AG04449 (cell line): Measurements from ENCODE around the gene MT1A.
A peak's percentile ranks its signal among the peaks of the same experiment; 100 is the strongest.

ENCODE experiments used
- CTCF ChIA-PET: fragments of 350-600 bp; formaldehyde crosslinking; extraction: SDS; loops from one replicate; lab custom pipeline; 2021; ENCODE audit warnings: antibody characterized with exemption; lab: Yijun Ruan, JAX
- POLR2A ChIA-PET: fragments of 400-600, 350-600 bp; formaldehyde crosslinking; extraction: SDS; loops from one replicate; lab custom pipeline; 2020; ENCODE audit warnings: antibody characterized with exemption, inconsistent platforms; lab: Yijun Ruan, JAX
- DNase-seq: peaks from one replicate; pipeline ENCODE4 v3.0.0-alpha.2; 2010; ENCODE audit warnings: low read depth, low spot score
- H3K4me3 ChIP-seq: 2 replicates; pipeline ENCODE4 v1.5.1; 2011; ENCODE audit warnings: low read depth, mild to moderate bottlenecking, control low read depth, low read length
- TF ChIP-seq, protein P1 (sequence below): IDR thresholded peaks from one replicate; pipeline ENCODE4 v1.5.1; 2011; ENCODE audit warnings: mild to moderate bottlenecking, moderate library complexity, low read length, control low read depth, inconsistent platforms; ENCODE audit not compliant: insufficient read depth; ENCODE audit errors: missing control alignments

MT1A gene

GRCh38 chr16:56613706-56614105 is 24.8 kb upstream of the MT1A start:
- H3K4me3 ChIP-seq, result no peak overlapping the region
- TF ChIP-seq, protein P1, sequence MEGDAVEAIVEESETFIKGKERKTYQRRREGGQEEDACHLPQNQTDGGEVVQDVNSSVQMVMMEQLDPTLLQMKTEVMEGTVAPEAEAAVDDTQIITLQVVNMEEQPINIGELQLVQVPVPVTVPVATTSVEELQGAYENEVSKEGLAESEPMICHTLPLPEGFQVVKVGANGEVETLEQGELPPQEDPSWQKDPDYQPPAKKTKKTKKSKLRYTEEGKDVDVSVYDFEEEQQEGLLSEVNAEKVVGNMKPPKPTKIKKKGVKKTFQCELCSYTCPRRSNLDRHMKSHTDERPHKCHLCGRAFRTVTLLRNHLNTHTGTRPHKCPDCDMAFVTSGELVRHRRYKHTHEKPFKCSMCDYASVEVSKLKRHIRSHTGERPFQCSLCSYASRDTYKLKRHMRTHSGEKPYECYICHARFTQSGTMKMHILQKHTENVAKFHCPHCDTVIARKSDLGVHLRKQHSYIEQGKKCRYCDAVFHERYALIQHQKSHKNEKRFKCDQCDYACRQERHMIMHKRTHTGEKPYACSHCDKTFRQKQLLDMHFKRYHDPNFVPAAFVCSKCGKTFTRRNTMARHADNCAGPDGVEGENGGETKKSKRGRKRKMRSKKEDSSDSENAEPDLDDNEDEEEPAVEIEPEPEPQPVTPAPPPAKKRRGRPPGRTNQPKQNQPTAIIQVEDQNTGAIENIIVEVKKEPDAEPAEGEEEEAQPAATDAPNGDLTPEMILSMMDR, result no peak
- CTCF ChIA-PET, result interaction anchor here (1.2 to 2.8 kb wide), 3 partner anchors 10 to 89 kb away, joined by 4 to 12 read pairs (median 11); no protein-coding TSS in a partner anchor
- POLR2A ChIA-PET, result interaction anchor here (17.5 kb wide), 1 partner anchor 12 kb away, joined by 263 read pairs; the partner anchor contains the start of gene MT1E
- DNase-seq, result no peak

- POLR2A ChIA-PET, result interaction anchor here (17.5 kb wide), 1 partner anchor 12 kb away, joined by 263 read pairs; the partner anchor contains the start of gene MT1E
- TF ChIP-seq, protein P1, result no peak
- CTCF ChIA-PET, result no interaction called here
- DNase-seq, result no peak
- H3K4me3 ChIP-seq, result no peak overlapping the region
Measured at GRCh38 chr16:56614549-56614991, 23.9 kb upstream of the MT1A start.

DNA sequence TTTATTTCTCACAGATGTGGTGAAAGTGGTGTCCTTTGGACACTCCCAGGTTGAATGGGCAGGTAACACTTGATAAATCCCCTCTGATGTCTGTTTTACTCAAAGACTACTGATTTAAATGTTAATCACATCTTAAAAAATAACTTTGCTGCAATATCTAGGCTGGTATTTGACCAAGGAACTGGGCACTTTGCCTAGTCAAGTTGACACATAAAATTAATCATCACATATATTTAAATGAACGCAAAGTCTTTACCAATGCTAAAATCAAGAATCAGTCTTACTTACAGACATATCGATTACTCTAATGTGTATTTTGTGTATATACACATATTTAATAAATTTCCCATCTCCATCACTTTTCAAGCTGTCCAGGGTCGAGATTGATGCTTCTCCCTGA is 23.1 kb upstream of the MT1A start:
- CTCF ChIA-PET, result interaction anchor here (1.0 to 1.4 kb wide), 2 partner anchors 15 to 87 kb away, joined by 3 to 4 read pairs; no protein-coding TSS in a partner anchor
- POLR2A ChIA-PET, result interaction anchor here (17.5 kb wide), 1 partner anchor 11 kb away, joined by 263 read pairs; the partner anchor contains the start of gene MT1E
- DNase-seq, result no peak
- TF ChIP-seq, protein P1, result no peak
- no peak overlapping the region for H3K4me3 ChIP-seq

DNA sequence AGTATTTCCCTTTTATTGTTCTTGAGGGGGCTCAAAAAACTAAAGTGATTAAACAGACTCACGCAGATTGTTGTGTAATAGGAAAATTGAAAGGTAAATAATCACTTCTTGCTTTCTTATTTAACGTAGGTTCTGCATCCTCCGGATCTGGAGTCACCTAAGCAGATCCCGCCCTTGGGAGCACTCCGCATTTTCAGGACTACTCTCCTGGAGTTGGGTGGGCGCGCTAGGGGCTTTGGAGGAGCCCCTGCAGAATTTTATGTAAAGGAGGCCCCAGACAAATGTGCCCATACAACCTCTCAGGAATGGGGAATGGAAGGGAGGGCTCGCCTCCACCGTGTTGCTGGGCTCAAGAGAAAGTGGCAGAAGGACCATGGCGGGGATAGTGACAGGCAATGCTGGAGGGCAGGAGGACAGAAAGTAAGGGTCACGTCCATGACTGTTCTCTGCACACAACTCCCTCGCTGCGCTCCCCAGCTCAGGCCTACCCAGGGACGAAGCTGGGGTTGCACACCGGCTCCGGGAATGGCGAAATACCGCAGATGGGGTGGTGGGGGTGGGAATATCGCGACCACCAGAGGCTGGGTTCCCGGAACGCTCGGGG is 21.8 kb upstream of the MT1A start:
- TF ChIP-seq, protein P1, result no peak
- ChIA-PET CTCF (interaction anchor here (1.6 kb wide), 1 partner anchor 9 kb away, joined by 4 read pairs; the partner anchor contains the start of gene MT1E), POLR2A (interaction anchor here (1.2 to 17.5 kb wide), 2 partner anchors 8 to 9 kb away, joined by 8 to 263 read pairs; partner anchors contain the start of genes MT1E and MT2A)
- DNase-seq, result no peak
- peak overlapping the region; percentile 25 for H3K4me3 ChIP-seq

DNA sequence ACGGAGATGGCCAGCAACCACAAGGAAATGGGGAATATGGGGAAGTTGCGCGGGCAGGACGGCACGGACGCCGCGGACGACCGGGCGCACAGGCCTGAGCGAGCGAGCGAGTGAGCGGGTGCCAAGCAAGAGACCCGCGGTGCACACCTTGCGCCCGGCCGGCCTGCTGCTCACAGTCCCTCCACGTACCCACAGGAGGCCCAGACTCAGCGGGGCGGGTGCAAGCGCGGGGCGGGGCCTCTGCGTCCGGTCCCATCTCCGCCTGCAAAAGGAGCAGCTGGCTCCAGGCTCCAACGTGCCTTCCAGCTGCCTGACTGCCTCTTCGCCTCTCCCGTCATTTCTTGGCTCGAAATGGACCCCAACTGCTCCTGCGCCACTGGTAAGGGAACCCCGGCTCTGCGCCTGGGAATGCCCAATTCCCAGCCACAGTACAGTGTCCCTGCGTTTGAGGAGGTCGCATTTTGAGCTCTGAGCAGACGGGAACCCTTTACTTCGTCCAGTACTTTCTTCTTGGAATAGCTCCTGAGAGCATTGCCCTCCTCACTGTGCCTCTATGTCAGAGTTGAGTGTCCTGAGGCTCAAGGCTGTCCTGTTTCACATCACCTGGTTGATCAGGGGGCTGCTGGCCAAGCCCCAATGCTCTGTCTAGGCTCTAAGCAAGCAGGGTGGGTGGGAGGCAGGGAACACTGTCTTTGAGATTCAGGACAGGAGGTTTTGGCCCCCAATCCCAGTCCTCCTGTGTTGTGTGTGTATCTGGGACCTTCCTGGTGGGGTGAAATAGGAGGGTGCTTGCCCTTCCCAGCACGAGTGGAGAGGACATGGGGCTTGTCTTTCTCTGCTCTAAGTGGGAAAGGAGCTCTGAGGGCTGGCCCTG is 21.0 kb upstream of the MT1A start:
- DNase-seq, result no peak
- TF ChIP-seq, protein P1, result no peak
- CTCF ChIA-PET, result interaction anchor here (1.2 to 1.6 kb wide), 2 partner anchors 8 to 10 kb away, joined by 3 to 4 read pairs; partner anchors contain the start of genes MT1E and MT2A

More for the DNA sequence above, 21.0 kb upstream of the MT1A start:
- POLR2A ChIA-PET, result interaction anchor here (0.6 to 17.5 kb wide), 4 partner anchors 9 to 316 kb away, joined by 3 to 263 read pairs (median 6); partner anchors contain the start of genes MT1E and MT2A
- peak overlapping the region; percentile 25 for H3K4me3 ChIP-seq
